Liver (tissue), 9 donors: ENCODE results near the gene SYT17. TPM values are rescaled to one million over a fixed set of nuclear protein-coding genes. Genes with fewer than 3 reads are reported as not detected.

Experiments used
- DNase-seq: peaks from one replicate; pipeline ENCODE4 v3.0.0-alpha.2; 2017; ENCODE audit warnings: low spot score
- H3K27ac ChIP-seq, 2 donors: one replicate each; pipeline ENCODE4 v1.7.0; 2013; ENCODE audit warnings: inconsistent platforms in 2 of 2, low read length in 2 of 2, control low read depth in 1 of 2, low read depth in 1 of 2, mild to moderate bottlenecking in 1 of 2
- H3K27me3 ChIP-seq, 4 donors: one replicate each; pipeline versions ENCODE4 v1.6.1 to v1.7.0; 2013; ENCODE audit warnings: low read length in 3 of 4, inconsistent platforms in 1 of 4, mild to moderate bottlenecking in 1 of 4, moderate library complexity in 1 of 4; ENCODE audit not compliant: control insufficient read depth in 4 of 4, insufficient read depth in 4 of 4
- H3K36me3 ChIP-seq, 4 donors: one replicate each; pipeline versions ENCODE4 v1.6.1 to v1.7.0; 2013; ENCODE audit warnings: low read length in 3 of 4, mild to moderate bottlenecking in 3 of 4, low read depth in 1 of 4, moderate library complexity in 1 of 4; ENCODE audit not compliant: control insufficient read depth in 4 of 4, insufficient read depth in 3 of 4
- H3K4me1 ChIP-seq, 4 donors: one replicate each; pipeline versions ENCODE4 v1.6.1 to v1.7.0; 2013; ENCODE audit warnings: low read length in 3 of 4, mild to moderate bottlenecking in 3 of 4, moderate library complexity in 1 of 4; ENCODE audit not compliant: control insufficient read depth in 4 of 4, insufficient read depth in 4 of 4
- H3K4me3 ChIP-seq, 3 donors: one replicate each; pipeline versions ENCODE4 v1.6.1 to v1.7.0; 2013; ENCODE audit warnings: low read length in 3 of 3, control low read depth in 1 of 3, low read depth in 1 of 3, mild to moderate bottlenecking in 1 of 3
- H3K9ac ChIP-seq, 2 donors: one replicate each; pipeline ENCODE4 v1.7.0; 2013; ENCODE audit warnings: low read length in 2 of 2, mild to moderate bottlenecking in 2 of 2, moderate library complexity in 2 of 2, control low read depth in 1 of 2, low read depth in 1 of 2
- H3K9me3 ChIP-seq, 4 donors: one replicate each; pipeline versions ENCODE4 v1.6.1 to v1.7.0; 2013; ENCODE audit warnings: low read length in 3 of 4; ENCODE audit not compliant: control insufficient read depth in 4 of 4
- EGR1 ChIP-seq, 2 donors: IDR thresholded peaks; 2 replicates each; pipeline ENCODE4 v1.6.1; 2016 to 2018; ENCODE audit warnings: antibody characterized with exemption in 2 of 2, low read depth in 2 of 2
- FOXA1 ChIP-seq: IDR thresholded peaks from 2 replicates; pipeline ENCODE4 v1.6.1; 2016; ENCODE audit warnings: antibody characterized with exemption
- FOXA2 ChIP-seq: IDR thresholded peaks from 2 replicates; pipeline ENCODE4 v1.6.1; 2016; ENCODE audit warnings: antibody characterized with exemption
- GABPA ChIP-seq, 2 donors: IDR thresholded peaks in 1 of 2; conservative IDR thresholded peaks in 1 of 2; 2 replicates each; pipeline ENCODE4 v1.6.1; 2016; ENCODE audit warnings: antibody characterized with exemption in 2 of 2, mild to moderate bottlenecking in 1 of 2, moderate library complexity in 1 of 2
- HNF4A ChIP-seq, 2 donors: conservative IDR thresholded peaks; 2 replicates each; pipeline ENCODE4 v1.6.1; 2016; ENCODE audit warnings: antibody characterized with exemption in 2 of 2, mild to moderate bottlenecking in 2 of 2
- HNF4G ChIP-seq: IDR thresholded peaks from 2 replicates; pipeline ENCODE4 v1.6.1; 2016; ENCODE audit warnings: antibody characterized with exemption
- JUND ChIP-seq, 2 donors: IDR thresholded peaks; 2 replicates each; pipeline ENCODE4 v1.6.1; 2016; ENCODE audit warnings: antibody characterized with exemption in 2 of 2
- RAD21 ChIP-seq, 2 donors: IDR thresholded peaks; 2 replicates each; pipeline ENCODE4 v1.6.1; 2016; ENCODE audit warnings: antibody characterized with exemption in 2 of 2, mild to moderate bottlenecking in 2 of 2
- RXRA ChIP-seq, 2 donors: IDR thresholded peaks; 2 replicates each; pipeline ENCODE4 v1.6.1; 2017 to 2018; ENCODE audit warnings: antibody characterized with exemption in 2 of 2, mild to moderate bottlenecking in 1 of 2
- SP1 ChIP-seq: IDR thresholded peaks from 2 replicates; pipeline ENCODE4 v1.6.1; 2018; ENCODE audit warnings: antibody characterized with exemption, mild to moderate bottlenecking
- TAF1 ChIP-seq: conservative IDR thresholded peaks from 2 replicates; pipeline ENCODE4 v1.6.1; 2016; ENCODE audit warnings: antibody characterized with exemption, mild to moderate bottlenecking
- YY1 ChIP-seq: IDR thresholded peaks from 2 replicates; pipeline ENCODE4 v1.6.1; 2016; ENCODE audit warnings: antibody characterized with exemption, mild to moderate bottlenecking
- WGBS: extraction: QIAGEN DNeasy Blood & Tissue Kit; methylation state at CpG from one replicate; pipeline ENCODE4 v1.1.7; 2013; 5-methylcytosine and 5-hydroxymethylcytosine counted together
- polyA plus RNA-seq, 2 donors: library from polyadenylated mRNA; stranded (reverse) in 1 of 2; unstranded in 1 of 2; fragments of 200-250 nt in 1 of 2; fragments of >200 nt in 1 of 2; fragmentation: Nextera tagmentation in 1 of 2; extraction: Ambion mirVana in 1 of 2; gene quantifications; one replicate each; pipeline versions ENCODE4 v1.2.1 to v1.2.3, GENCODE V29; 2013 to 2015
- total RNA-seq, 2 donors: library from RNA; depleted of rRNA; stranded (reverse); fragments of >200 nt; gene quantifications; one replicate each; pipeline ENCODE4 v1.2.3, GENCODE V29; 2014
- TF ChIP-seq, protein P1 (sequence below): IDR thresholded peaks from 2 replicates; pipeline ENCODE4 v1.6.1; 2016; ENCODE audit warnings: antibody characterized with exemption
- TF ChIP-seq, protein P2 (sequence below): IDR thresholded peaks from 2 replicates; pipeline ENCODE4 v1.6.1; 2016; ENCODE audit warnings: antibody characterized with exemption
- TF ChIP-seq, protein P3 (sequence below): fragments of 150-350 bp; IDR thresholded peaks from 2 replicates; pipeline ENCODE4 v1.5.1; 2017; ENCODE audit warnings: improper control_type of control experiment, low read depth, low read length; ENCODE audit not compliant: missing input control
- TF ChIP-seq, protein P4 (sequence below): IDR thresholded peaks from 2 replicates; pipeline ENCODE4 v1.6.1; 2016; ENCODE audit warnings: antibody characterized with exemption
- TF ChIP-seq, protein P5 (sequence below): IDR thresholded peaks from 2 replicates; pipeline ENCODE4 v1.6.1; 2016; ENCODE audit warnings: antibody characterized with exemption, mild to moderate bottlenecking
- donor health status: healthy.
- donor health status: healthy.
- donor health status: healthy.
- donor health status: healthy.
- donor health status: healthy.

Gene SYT17
- total and polyA plus RNA-seq, 4 donors: 2.5 to 7.7 (median 5.5) TPM

DNA sequence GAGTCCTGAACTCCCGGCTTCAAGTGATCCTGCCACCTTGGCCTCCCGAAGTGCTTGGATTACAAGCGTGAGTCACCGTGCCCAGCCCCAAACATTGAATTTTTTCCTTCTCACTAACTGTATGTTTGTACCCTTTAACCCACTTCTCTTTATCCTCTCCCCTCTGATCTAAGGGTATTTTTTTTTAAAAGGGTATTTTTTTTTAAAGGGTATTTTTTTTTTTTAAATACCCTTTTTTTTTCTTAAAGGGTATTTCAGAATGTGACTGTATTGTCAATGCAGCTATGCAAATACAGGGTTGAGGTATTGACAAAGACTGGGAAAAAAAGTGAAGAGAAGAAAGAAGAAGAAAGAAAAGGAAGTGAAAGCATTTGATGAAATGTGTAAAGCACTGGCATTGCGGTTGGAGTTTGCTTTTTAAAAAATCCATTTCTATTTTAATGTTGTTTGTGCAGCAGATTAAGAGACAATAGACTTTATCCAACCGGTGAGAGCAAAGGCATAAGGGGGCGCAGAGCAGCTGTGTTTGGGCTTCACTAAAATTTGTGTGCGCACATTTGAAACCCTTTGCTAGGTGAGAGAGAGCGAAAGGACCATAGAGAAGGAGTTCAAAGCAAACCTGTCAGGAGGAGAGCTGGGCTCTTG lies 42.4 kb downstream of the SYT17 start:
- Histone ChIP-seq H3K4me3 (no peak overlapping the region), H3K9ac (no peak overlapping the region), H3K27me3 (no peaks in the 10 kb centered on the region), H3K36me3 (peaks cover 0 to 2% (median 0%) of the 10 kb centered on the region in 4 donors), H3K9me3 (no peaks in the 10 kb centered on the region), H3K4me1 (no peaks in the 10 kb centered on the region), H3K27ac (no peak overlapping the region)
- no peak for TF ChIP-seq FOXA2
- TF ChIP-seq, protein P1, sequence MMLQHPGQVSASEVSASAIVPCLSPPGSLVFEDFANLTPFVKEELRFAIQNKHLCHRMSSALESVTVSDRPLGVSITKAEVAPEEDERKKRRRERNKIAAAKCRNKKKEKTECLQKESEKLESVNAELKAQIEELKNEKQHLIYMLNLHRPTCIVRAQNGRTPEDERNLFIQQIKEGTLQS: no peak
- no peak for TF ChIP-seq HNF4G
- TF ChIP-seq YY1: no peak
- TF ChIP-seq, protein P2, sequence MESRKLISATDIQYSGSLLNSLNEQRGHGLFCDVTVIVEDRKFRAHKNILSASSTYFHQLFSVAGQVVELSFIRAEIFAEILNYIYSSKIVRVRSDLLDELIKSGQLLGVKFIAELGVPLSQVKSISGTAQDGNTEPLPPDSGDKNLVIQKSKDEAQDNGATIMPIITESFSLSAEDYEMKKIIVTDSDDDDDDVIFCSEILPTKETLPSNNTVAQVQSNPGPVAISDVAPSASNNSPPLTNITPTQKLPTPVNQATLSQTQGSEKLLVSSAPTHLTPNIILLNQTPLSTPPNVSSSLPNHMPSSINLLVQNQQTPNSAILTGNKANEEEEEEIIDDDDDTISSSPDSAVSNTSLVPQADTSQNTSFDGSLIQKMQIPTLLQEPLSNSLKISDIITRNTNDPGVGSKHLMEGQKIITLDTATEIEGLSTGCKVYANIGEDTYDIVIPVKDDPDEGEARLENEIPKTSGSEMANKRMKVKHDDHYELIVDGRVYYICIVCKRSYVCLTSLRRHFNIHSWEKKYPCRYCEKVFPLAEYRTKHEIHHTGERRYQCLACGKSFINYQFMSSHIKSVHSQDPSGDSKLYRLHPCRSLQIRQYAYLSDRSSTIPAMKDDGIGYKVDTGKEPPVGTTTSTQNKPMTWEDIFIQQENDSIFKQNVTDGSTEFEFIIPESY: no peak
- 84% methylated on average over 9 of the region's 9 CpGs for WGBS
- DNase-seq: no peak

DNA sequence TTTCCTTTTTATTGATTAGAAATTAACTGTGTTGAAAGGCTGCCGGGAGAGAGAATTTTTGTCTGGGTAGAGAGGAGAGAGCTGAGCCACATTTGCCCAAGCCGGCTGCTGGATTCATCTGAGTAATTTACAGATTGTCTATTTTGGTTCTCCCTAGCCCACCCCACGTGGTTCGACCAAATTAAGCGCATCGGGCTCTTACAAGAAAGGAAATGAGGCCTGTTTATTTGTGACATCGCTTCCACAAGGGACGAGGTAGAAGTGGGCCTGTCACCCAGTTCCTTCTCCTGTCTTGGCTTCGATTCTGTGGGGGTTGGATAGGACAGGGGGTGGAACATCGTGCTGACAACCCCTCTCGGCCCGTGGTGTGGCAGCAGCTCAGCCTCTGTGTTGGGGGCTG lies 42.9 kb downstream of the SYT17 start:
- 83% methylated on average over 12 of the region's 12 CpGs for WGBS
- no peaks in the 10 kb centered on the region for H3K4me1 ChIP-seq

More for the DNA sequence above, 42.9 kb downstream of the SYT17 start:
- Histone ChIP-seq H3K27me3 (no peaks in the 10 kb centered on the region), H3K4me3 (no peak overlapping the region), H3K27ac (no peak overlapping the region), H3K9ac (no peak overlapping the region), H3K9me3 (no peaks in the 10 kb centered on the region), H3K36me3 (peaks cover 0 to 2% (median 0%) of the 10 kb centered on the region in 4 donors)
- DNase-seq: no peak
- TF ChIP-seq, protein P2: no peak
- no peak for TF ChIP-seq FOXA2
- no peak for TF ChIP-seq RXRA (IDR thresholded peaks at IDR 0.05)
- no peak for TF ChIP-seq RAD21 (IDR thresholded peaks at IDR 0.05)
- TF ChIP-seq, protein P3, sequence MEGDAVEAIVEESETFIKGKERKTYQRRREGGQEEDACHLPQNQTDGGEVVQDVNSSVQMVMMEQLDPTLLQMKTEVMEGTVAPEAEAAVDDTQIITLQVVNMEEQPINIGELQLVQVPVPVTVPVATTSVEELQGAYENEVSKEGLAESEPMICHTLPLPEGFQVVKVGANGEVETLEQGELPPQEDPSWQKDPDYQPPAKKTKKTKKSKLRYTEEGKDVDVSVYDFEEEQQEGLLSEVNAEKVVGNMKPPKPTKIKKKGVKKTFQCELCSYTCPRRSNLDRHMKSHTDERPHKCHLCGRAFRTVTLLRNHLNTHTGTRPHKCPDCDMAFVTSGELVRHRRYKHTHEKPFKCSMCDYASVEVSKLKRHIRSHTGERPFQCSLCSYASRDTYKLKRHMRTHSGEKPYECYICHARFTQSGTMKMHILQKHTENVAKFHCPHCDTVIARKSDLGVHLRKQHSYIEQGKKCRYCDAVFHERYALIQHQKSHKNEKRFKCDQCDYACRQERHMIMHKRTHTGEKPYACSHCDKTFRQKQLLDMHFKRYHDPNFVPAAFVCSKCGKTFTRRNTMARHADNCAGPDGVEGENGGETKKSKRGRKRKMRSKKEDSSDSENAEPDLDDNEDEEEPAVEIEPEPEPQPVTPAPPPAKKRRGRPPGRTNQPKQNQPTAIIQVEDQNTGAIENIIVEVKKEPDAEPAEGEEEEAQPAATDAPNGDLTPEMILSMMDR: no peak
- TF ChIP-seq, protein P1: no peak
- TF ChIP-seq, protein P4, sequence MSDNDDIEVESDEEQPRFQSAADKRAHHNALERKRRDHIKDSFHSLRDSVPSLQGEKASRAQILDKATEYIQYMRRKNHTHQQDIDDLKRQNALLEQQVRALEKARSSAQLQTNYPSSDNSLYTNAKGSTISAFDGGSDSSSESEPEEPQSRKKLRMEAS: no peak
- TF ChIP-seq SP1: no peak
- TF ChIP-seq HNF4G: no peak
- TF ChIP-seq, protein P5, sequence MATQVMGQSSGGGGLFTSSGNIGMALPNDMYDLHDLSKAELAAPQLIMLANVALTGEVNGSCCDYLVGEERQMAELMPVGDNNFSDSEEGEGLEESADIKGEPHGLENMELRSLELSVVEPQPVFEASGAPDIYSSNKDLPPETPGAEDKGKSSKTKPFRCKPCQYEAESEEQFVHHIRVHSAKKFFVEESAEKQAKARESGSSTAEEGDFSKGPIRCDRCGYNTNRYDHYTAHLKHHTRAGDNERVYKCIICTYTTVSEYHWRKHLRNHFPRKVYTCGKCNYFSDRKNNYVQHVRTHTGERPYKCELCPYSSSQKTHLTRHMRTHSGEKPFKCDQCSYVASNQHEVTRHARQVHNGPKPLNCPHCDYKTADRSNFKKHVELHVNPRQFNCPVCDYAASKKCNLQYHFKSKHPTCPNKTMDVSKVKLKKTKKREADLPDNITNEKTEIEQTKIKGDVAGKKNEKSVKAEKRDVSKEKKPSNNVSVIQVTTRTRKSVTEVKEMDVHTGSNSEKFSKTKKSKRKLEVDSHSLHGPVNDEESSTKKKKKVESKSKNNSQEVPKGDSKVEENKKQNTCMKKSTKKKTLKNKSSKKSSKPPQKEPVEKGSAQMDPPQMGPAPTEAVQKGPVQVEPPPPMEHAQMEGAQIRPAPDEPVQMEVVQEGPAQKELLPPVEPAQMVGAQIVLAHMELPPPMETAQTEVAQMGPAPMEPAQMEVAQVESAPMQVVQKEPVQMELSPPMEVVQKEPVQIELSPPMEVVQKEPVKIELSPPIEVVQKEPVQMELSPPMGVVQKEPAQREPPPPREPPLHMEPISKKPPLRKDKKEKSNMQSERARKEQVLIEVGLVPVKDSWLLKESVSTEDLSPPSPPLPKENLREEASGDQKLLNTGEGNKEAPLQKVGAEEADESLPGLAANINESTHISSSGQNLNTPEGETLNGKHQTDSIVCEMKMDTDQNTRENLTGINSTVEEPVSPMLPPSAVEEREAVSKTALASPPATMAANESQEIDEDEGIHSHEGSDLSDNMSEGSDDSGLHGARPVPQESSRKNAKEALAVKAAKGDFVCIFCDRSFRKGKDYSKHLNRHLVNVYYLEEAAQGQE: no peak
- TF ChIP-seq JUND (IDR thresholded peaks at IDR 0.05): no peak
- no peak for TF ChIP-seq TAF1
- TF ChIP-seq YY1: no peak
- no peak for TF ChIP-seq HNF4A (conservative IDR thresholded peaks at IDR 0.05)
- no peak for TF ChIP-seq EGR1 (IDR thresholded peaks at IDR 0.05; ENCODE audit: low read depth in 2 of 2)
- TF ChIP-seq GABPA (IDR thresholded peaks at IDR 0.05 in 1 of 2, conservative IDR thresholded peaks at IDR 0.05 in 1 of 2): no peak
- TF ChIP-seq FOXA1: no peak
